Stimulated activated CD8-positive, alpha-beta memory T cell treated with anti-CD3 and anti-CD28 coated beads, Interleukin-12 subunit alpha, Interleukin-12 subunit beta, amount 100 ng/mL, for 4 hours (primary cell): ENCODE measurements around the gene FN1.
"Not testable (repeated sequence)": the region's sequence is repeated elsewhere in the genome, so short reads cannot be mapped to it uniquely, and the experiment has no call there.

Experiments
- DNase-seq: peaks from one replicate; pipeline ENCODE4 v3.0.0-alpha.2; 2020; ENCODE audit warnings: low read depth

FN1 gene

GRCh38 chr2:215422676-215423075 lies 13.2 kb downstream of the FN1 start:
- no peak for DNase-seq

GRCh38 chr2:215421859-215422461 lies 13.9 kb downstream of the FN1 start:
- DNase-seq, result no peak

GRCh38 chr2:215420471-215420935 lies 15.4 kb downstream of the FN1 start:
- no peak for DNase-seq

- DNase-seq, result no peak
Observed at GRCh38 chr2:215419769-215420470, 15.9 kb downstream of the FN1 start.

- no peak for DNase-seq
Observed at GRCh38 chr2:215419113-215419512, 16.8 kb downstream of the FN1 start.

GRCh38 chr2:215418064-215418963 lies 17.6 kb downstream of the FN1 start:
- no peak for DNase-seq

- DNase-seq, result no peak
Observed at GRCh38 chr2:215417400-215417951, 18.4 kb downstream of the FN1 start.

GRCh38 chr2:215416656-215417055 lies 19.2 kb downstream of the FN1 start:
- no peak for DNase-seq

GRCh38 chr2:215415820-215416577 lies 19.9 kb downstream of the FN1 start:
- no peak for DNase-seq

- no peak for DNase-seq
Observed at GRCh38 chr2:215415218-215415617, 20.6 kb downstream of the FN1 start.

GRCh38 chr2:215414674-215415073 lies 21.2 kb downstream of the FN1 start:
- no peak for DNase-seq

- DNase-seq, result no peak
Observed at GRCh38 chr2:215413974-215414373, 21.9 kb downstream of the FN1 start.

GRCh38 chr2:215413484-215413777 lies 22.4 kb downstream of the FN1 start:
- no peak for DNase-seq

GRCh38 chr2:215411941-215412743 lies 23.7 kb downstream of the FN1 start:
- no peak for DNase-seq

- DNase-seq, result no peak
Observed at GRCh38 chr2:215410932-215411285, 25.0 kb downstream of the FN1 start.

- DNase-seq, result not testable (repeated sequence)
Observed at GRCh38 chr2:215410181-215410931, 25.5 kb downstream of the FN1 start.

GRCh38 chr2:215409331-215410127 lies 26.3 kb downstream of the FN1 start:
- DNase-seq, result no peak

GRCh38 chr2:215408441-215408840 lies 27.4 kb downstream of the FN1 start:
- DNase-seq, result not testable (repeated sequence)

GRCh38 chr2:215407590-215408264 lies 28.1 kb downstream of the FN1 start:
- no peak for DNase-seq
